GM23338 (cell line): ENCODE measurements around the gene ANTXR1.

ENCODE experiments used
- CREB1 ChIP-seq: fragments of 250-450 bp; sonication (Bioruptor Pico); IDR thresholded peaks from 2 replicates; pipeline ENCODE4 v1.5.0; 2020; ENCODE audit warnings: low read depth, mild to moderate bottlenecking, moderate library complexity
- EZH2 ChIP-seq: fragments of 200-600 bp; sonication (generic); IDR thresholded peaks from one replicate; pipeline ENCODE4 v1.8.0; 2017; ENCODE audit warnings: antibody characterized with exemption, mild to moderate bottlenecking, low read depth; ENCODE audit not compliant: unreplicated experiment
- EZH2phosphoT487 ChIP-seq: fragments of 200-600 bp; sonication (generic); IDR thresholded peaks from one replicate; pipeline ENCODE4 v1.8.1; 2018; ENCODE audit warnings: antibody characterized with exemption; ENCODE audit not compliant: unreplicated experiment
- JUNB ChIP-seq: IDR thresholded peaks from one replicate; pipeline ENCODE4 v1.6.1; 2016; ENCODE audit warnings: antibody characterized with exemption; ENCODE audit not compliant: unreplicated experiment
- NANOG ChIP-seq: IDR thresholded peaks from 2 replicates; pipeline ENCODE4 v1.6.1; 2016; ENCODE audit warnings: antibody characterized with exemption, borderline replicate concordance
- POLR2AphosphoS5 ChIP-seq: IDR thresholded peaks from 2 replicates; pipeline ENCODE4 v1.6.1; 2016; ENCODE audit warnings: antibody characterized with exemption, low read depth
- ZNF331 ChIP-seq: fragments of 250-450 bp; sonication (Bioruptor Pico); IDR thresholded peaks from 2 replicates; pipeline ENCODE4 v1.5.0; 2020; ENCODE audit warnings: low read depth, mild to moderate bottlenecking, moderate library complexity
- TF ChIP-seq, protein P1 (sequence below), 2 experiments: fragments of 200-600 bp in 1 of 2; sonication (generic) in 1 of 2; conservative IDR thresholded peaks; 2 replicates each; pipeline versions ENCODE4 v1.5.1 to v1.6.1; 2016 to 2017; ENCODE audit warnings: antibody characterized with exemption in 2 of 2, low read depth in 2 of 2, mild to moderate bottlenecking in 2 of 2, moderate library complexity in 1 of 2
- TF ChIP-seq, protein P2 (sequence below): IDR thresholded peaks from one replicate; pipeline ENCODE4 v1.6.1; 2018; ENCODE audit warnings: antibody characterized with exemption; ENCODE audit not compliant: unreplicated experiment
- TF ChIP-seq, protein P3 (sequence below): IDR thresholded peaks from 2 replicates; pipeline ENCODE4 v1.6.1; 2016; ENCODE audit warnings: antibody characterized with exemption

DNA sequence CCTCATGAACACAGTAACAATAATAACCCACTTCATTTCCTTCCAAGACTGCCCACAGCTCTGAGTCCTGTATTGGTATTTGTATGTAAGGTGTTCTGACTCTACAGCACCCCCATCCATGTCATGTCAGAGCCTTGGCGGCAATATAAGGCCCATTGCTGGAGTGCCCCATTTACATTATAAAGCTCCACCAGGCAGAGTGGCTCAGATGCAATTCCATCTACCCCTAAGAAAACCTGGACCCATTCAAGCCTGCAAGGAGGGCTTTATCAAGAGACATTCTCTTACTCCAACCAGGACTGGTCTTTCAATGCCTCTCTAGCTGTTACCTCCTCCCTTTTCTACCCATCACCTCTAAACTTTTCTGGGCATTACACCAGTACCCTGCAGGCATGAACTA is 101.6 kb downstream of the ANTXR1 start:
- TF ChIP-seq, protein P1, sequence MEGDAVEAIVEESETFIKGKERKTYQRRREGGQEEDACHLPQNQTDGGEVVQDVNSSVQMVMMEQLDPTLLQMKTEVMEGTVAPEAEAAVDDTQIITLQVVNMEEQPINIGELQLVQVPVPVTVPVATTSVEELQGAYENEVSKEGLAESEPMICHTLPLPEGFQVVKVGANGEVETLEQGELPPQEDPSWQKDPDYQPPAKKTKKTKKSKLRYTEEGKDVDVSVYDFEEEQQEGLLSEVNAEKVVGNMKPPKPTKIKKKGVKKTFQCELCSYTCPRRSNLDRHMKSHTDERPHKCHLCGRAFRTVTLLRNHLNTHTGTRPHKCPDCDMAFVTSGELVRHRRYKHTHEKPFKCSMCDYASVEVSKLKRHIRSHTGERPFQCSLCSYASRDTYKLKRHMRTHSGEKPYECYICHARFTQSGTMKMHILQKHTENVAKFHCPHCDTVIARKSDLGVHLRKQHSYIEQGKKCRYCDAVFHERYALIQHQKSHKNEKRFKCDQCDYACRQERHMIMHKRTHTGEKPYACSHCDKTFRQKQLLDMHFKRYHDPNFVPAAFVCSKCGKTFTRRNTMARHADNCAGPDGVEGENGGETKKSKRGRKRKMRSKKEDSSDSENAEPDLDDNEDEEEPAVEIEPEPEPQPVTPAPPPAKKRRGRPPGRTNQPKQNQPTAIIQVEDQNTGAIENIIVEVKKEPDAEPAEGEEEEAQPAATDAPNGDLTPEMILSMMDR (conservative IDR thresholded peaks at IDR 0.05; ENCODE audit: low read depth in 2 of 2): no peak; a peak in 1 of 4 replicates
- TF ChIP-seq, protein P2, sequence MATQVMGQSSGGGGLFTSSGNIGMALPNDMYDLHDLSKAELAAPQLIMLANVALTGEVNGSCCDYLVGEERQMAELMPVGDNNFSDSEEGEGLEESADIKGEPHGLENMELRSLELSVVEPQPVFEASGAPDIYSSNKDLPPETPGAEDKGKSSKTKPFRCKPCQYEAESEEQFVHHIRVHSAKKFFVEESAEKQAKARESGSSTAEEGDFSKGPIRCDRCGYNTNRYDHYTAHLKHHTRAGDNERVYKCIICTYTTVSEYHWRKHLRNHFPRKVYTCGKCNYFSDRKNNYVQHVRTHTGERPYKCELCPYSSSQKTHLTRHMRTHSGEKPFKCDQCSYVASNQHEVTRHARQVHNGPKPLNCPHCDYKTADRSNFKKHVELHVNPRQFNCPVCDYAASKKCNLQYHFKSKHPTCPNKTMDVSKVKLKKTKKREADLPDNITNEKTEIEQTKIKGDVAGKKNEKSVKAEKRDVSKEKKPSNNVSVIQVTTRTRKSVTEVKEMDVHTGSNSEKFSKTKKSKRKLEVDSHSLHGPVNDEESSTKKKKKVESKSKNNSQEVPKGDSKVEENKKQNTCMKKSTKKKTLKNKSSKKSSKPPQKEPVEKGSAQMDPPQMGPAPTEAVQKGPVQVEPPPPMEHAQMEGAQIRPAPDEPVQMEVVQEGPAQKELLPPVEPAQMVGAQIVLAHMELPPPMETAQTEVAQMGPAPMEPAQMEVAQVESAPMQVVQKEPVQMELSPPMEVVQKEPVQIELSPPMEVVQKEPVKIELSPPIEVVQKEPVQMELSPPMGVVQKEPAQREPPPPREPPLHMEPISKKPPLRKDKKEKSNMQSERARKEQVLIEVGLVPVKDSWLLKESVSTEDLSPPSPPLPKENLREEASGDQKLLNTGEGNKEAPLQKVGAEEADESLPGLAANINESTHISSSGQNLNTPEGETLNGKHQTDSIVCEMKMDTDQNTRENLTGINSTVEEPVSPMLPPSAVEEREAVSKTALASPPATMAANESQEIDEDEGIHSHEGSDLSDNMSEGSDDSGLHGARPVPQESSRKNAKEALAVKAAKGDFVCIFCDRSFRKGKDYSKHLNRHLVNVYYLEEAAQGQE: no peak
- TF ChIP-seq POLR2AphosphoS5: no peak
- TF ChIP-seq EZH2phosphoT487: no peak
- no peak for TF ChIP-seq EZH2
- TF ChIP-seq, protein P3, sequence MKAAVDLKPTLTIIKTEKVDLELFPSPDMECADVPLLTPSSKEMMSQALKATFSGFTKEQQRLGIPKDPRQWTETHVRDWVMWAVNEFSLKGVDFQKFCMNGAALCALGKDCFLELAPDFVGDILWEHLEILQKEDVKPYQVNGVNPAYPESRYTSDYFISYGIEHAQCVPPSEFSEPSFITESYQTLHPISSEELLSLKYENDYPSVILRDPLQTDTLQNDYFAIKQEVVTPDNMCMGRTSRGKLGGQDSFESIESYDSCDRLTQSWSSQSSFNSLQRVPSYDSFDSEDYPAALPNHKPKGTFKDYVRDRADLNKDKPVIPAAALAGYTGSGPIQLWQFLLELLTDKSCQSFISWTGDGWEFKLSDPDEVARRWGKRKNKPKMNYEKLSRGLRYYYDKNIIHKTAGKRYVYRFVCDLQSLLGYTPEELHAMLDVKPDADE: no peak
- TF ChIP-seq JUNB: no peak
- no peak for TF ChIP-seq CREB1 (CRISPR knock-in tag)
- no peak for TF ChIP-seq NANOG
- no peak for TF ChIP-seq ZNF331 (CRISPR knock-in tag)
